ENCODE data around the gene JAGN1. TPM values are rescaled to one million over a fixed set of nuclear protein-coding genes. Genes with fewer than 3 reads are reported as not detected.
"Not testable (repeated sequence)": the region's sequence is repeated elsewhere in the genome, so short reads cannot be mapped to it uniquely, and the experiment has no call there.

JAGN1 gene
- total RNA-seq, 1 donor from 2014 or later: 56.0 TPM

- Histone ChIP-seq H3K36me3 (ENCODE audit: control insufficient read depth, insufficient read depth, low read length) (peaks cover 6% of the 10 kb centered on the region), H3K27me3 (ENCODE audit: control insufficient read depth, insufficient read depth, low read length) (no peaks in the 10 kb centered on the region)
- TF ChIP-seq CTCF (IDR thresholded peaks at IDR 0.05; ENCODE audit: insufficient read depth, low read length, poor library complexity, severe bottlenecking): no peak
Measured at GRCh38 chr3:9937486-9938238, 47.3 kb downstream of the JAGN1 start.

GRCh38 chr3:9938966-9939365, 48.6 kb downstream of the JAGN1 start:
- no peak for DNase-seq (ENCODE audit: low read depth)
- peaks cover 8% of the 10 kb centered on the region for H3K36me3 ChIP-seq (ENCODE audit: control insufficient read depth, insufficient read depth, low read length)

More at GRCh38 chr3:9937486-9938238, 47.3 kb downstream of the JAGN1 start:
- H3K4me3 ChIP-seq (ENCODE audit: low read depth, low read length): no peak overlapping the region
- DNase-seq (ENCODE audit: low read depth): no peak

GRCh38 chr3:9939906-9940305, 49.5 kb downstream of the JAGN1 start:
- not testable (repeated sequence) for H3K4me3 ChIP-seq (ENCODE audit: low read depth, low read length); DNase-seq (ENCODE audit: low read depth); H3K27me3 ChIP-seq (ENCODE audit: control insufficient read depth, insufficient read depth, low read length); H3K36me3 ChIP-seq (ENCODE audit: control insufficient read depth, insufficient read depth, low read length)

More at GRCh38 chr3:9938966-9939365, 48.6 kb downstream of the JAGN1 start:
- Histone ChIP-seq H3K4me3 (ENCODE audit: low read depth, low read length) (no peak overlapping the region), H3K27me3 (ENCODE audit: control insufficient read depth, insufficient read depth, low read length) (no peaks in the 10 kb centered on the region)
- no peak for TF ChIP-seq CTCF (IDR thresholded peaks at IDR 0.05; ENCODE audit: insufficient read depth, low read length, poor library complexity, severe bottlenecking)

GRCh38 chr3:9940746-9941145, 50.3 kb downstream of the JAGN1 start:
- TF ChIP-seq CTCF (IDR thresholded peaks at IDR 0.05; ENCODE audit: insufficient read depth, low read length, poor library complexity, severe bottlenecking): no peak
- H3K36me3 ChIP-seq (ENCODE audit: control insufficient read depth, insufficient read depth, low read length): peaks cover 8% of the 10 kb centered on the region
- DNase-seq (ENCODE audit: low read depth): no peak
- H3K27me3 ChIP-seq (ENCODE audit: control insufficient read depth, insufficient read depth, low read length): no peaks in the 10 kb centered on the region
- H3K4me3 ChIP-seq (ENCODE audit: low read depth, low read length): no peak overlapping the region

GRCh38 chr3:9942164-9942563, 51.8 kb downstream of the JAGN1 start:
- H3K4me3 ChIP-seq (ENCODE audit: low read depth, low read length): no peak overlapping the region
- H3K27me3 ChIP-seq (ENCODE audit: control insufficient read depth, insufficient read depth, low read length): no peaks in the 10 kb centered on the region
- DNase-seq (ENCODE audit: low read depth): no peak
- H3K36me3 ChIP-seq (ENCODE audit: control insufficient read depth, insufficient read depth, low read length): peaks cover 6% of the 10 kb centered on the region
- no peak for TF ChIP-seq CTCF (IDR thresholded peaks at IDR 0.05; ENCODE audit: insufficient read depth, low read length, poor library complexity, severe bottlenecking)

- no peak for DNase-seq (ENCODE audit: low read depth)
- no peak for TF ChIP-seq CTCF (IDR thresholded peaks at IDR 0.05; ENCODE audit: insufficient read depth, low read length, poor library complexity, severe bottlenecking)
- H3K4me3 ChIP-seq (ENCODE audit: low read depth, low read length): no peak overlapping the region
- no peaks in the 10 kb centered on the region for H3K27me3 ChIP-seq (ENCODE audit: control insufficient read depth, insufficient read depth, low read length)
- peaks cover 2% of the 10 kb centered on the region for H3K36me3 ChIP-seq (ENCODE audit: control insufficient read depth, insufficient read depth, low read length)
Measured at GRCh38 chr3:9942934-9943690, 52.7 kb downstream of the JAGN1 start.
